ENCODE measurements around the gene BTBD9. TPM values are rescaled to one million over a fixed set of nuclear protein-coding genes. Genes with fewer than 3 reads are reported as not detected.

Gene BTBD9
- total and polyA plus RNA-seq, 2 donors (not counting 1 experiment from before 2014, with no cell fraction given): 4.1 to 48.9 TPM

DNA sequence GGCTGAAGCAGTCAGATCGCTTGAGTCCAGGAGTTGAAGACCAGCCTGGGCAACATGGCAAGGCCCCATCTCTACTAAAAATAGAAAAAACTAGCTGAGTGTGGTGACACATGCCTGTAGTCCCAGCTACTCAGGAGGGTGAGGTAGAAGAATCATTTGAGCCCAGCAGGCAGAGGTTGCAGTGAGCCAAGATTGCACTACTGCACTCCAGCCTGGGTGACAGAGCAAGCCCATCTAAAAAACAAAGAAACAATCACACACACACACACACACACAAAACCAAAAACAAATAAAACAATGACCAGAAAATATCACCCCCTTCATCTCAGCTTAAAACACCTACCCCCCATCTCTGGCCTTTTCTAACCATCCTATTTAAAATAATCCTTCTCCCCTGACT lies 68.0 kb downstream of the BTBD9 start:
- DNase-seq (no peak), ATAC-seq (ENCODE audit: low read depth) (peak; percentile 18)
- peaks cover 9% of the 10 kb centered on the region for H3K79me2 ChIP-seq (ENCODE audit: control insufficient read depth, insufficient read depth, low read length)
- ChIA-PET POLR2A (interaction anchor here (0.6 to 1.6 kb wide), 2 partner anchors 68 to 1395 kb away, joined by 3 to 7 read pairs; partner anchors contain the start of gene BTBD9), CTCF (interaction anchor here (0.6 to 4.2 kb wide), 21 partner anchors 11 to 1275 kb away, joined by 3 to 65 read pairs (median 5); partner anchors contain the start of gene MDGA1)
- Mint-ChIP-seq H3K27me3 (no peaks in the 10 kb centered on the region), H3K4me1 (peaks cover 24% of the 10 kb centered on the region), H3K9me3 (ENCODE audit: insufficient read depth) (peaks cover 2% of the 10 kb centered on the region), H3K27ac (peak overlapping the region; percentile 97), H3K4me3 (peak overlapping the region; percentile 75)
- no CpG with 5 or more reads among the region's 1 CpG for WGBS (ENCODE audit: insufficient coverage)
- H3K4me1 ChIP-seq (ENCODE audit: control insufficient read depth in 2 of 2, insufficient read depth in 2 of 2, low read length in 2 of 2): peaks cover 17 to 21% of the 10 kb centered on the region in 2 donors
- H3K4me3 ChIP-seq (ENCODE audit: control extremely low read depth in 1 of 5, extremely low read depth in 1 of 5, insufficient read depth in 1 of 5, low read depth in 2 of 5, low read length in 4 of 5): peak overlapping the region in 1 of 5 experiments; percentile 53
- intact Hi-C loops (cut with micrococcal nuclease): loop anchor here (1.0 to 5.0 kb wide), 6 partner anchors 19 to 1139 kb away; partner anchors contain the start of genes BTBD9, CCDC167, CMTR1 and MDGA1
- H4K20me1 ChIP-seq (ENCODE audit: control insufficient read depth, insufficient read depth, low read length, poor library complexity, severe bottlenecking): no peaks in the 10 kb centered on the region
- peak overlapping the region; percentile 55 for H3K9ac ChIP-seq (ENCODE audit: low read length)
- H3K9me3 ChIP-seq (ENCODE audit: control extremely low read depth in 1 of 3, control insufficient read depth in 2 of 3, insufficient read depth in 1 of 3, low read length in 2 of 3): no peaks in the 10 kb centered on the region
- H3K27ac ChIP-seq (ENCODE audit: low read length in 2 of 2): peak overlapping the region; percentile 91 to 93
- peak overlapping the region; percentile 76 for H2AFZ ChIP-seq (ENCODE audit: insufficient read depth, low read depth, low read length, poor library complexity, severe bottlenecking)
- H3K36me3 ChIP-seq (replicated peaks in 1 of 2; ENCODE audit: control extremely low read depth in 1 of 2, control insufficient read depth in 1 of 2, extremely low read depth in 1 of 2, insufficient read depth in 2 of 2, low read length in 1 of 2): peaks cover 3 to 9% of the 10 kb centered on the region in 2 experiments
- TF ChIP-seq, protein P1, sequence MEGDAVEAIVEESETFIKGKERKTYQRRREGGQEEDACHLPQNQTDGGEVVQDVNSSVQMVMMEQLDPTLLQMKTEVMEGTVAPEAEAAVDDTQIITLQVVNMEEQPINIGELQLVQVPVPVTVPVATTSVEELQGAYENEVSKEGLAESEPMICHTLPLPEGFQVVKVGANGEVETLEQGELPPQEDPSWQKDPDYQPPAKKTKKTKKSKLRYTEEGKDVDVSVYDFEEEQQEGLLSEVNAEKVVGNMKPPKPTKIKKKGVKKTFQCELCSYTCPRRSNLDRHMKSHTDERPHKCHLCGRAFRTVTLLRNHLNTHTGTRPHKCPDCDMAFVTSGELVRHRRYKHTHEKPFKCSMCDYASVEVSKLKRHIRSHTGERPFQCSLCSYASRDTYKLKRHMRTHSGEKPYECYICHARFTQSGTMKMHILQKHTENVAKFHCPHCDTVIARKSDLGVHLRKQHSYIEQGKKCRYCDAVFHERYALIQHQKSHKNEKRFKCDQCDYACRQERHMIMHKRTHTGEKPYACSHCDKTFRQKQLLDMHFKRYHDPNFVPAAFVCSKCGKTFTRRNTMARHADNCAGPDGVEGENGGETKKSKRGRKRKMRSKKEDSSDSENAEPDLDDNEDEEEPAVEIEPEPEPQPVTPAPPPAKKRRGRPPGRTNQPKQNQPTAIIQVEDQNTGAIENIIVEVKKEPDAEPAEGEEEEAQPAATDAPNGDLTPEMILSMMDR (IDR thresholded peaks at IDR 0.05): no peak
- no peak for TF ChIP-seq EZH2 (IDR thresholded peaks at IDR 0.05; ENCODE audit: borderline replicate concordance, insufficient read depth, low read depth, low read length, poor library complexity, severe bottlenecking)
- peak overlapping the region; percentile 77 for H3K4me2 ChIP-seq (replicated peaks; ENCODE audit: low read depth, low read length, poor library complexity, severe bottlenecking)
- no peaks in the 10 kb centered on the region for H3K27me3 ChIP-seq (replicated peaks in 1 of 4; ENCODE audit: control extremely low read depth in 1 of 4, control insufficient read depth in 3 of 4, insufficient read depth in 4 of 4, low read length in 3 of 4)

DNA sequence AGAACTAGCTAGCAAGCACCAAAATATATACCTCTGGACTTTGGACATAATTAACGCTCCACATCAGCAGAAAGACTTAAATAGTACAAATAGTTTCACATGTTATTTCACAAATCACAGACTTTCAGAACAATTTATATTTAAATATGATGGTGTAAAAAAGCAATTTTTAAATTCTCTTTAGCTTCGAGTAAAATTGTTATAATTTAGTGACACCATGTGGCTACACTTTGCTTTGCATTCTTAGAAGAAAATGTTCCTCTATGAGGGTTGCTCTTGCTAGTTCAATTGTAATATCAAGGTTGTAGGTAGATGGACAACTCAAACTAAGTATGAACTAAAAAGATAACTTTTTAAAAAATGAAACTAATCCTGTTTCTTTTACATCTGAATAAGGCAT lies 69.0 kb downstream of the BTBD9 start:
- TF ChIP-seq, protein P1 (IDR thresholded peaks at IDR 0.05): peak; percentile 71
- TF ChIP-seq EZH2 (IDR thresholded peaks at IDR 0.05; ENCODE audit: borderline replicate concordance, insufficient read depth, low read depth, low read length, poor library complexity, severe bottlenecking): no peak
- intact Hi-C loops (cut with micrococcal nuclease): loop anchor here (1.0 to 5.0 kb wide), 4 partner anchors 76 to 1138 kb away; partner anchors contain the start of genes CCDC167, CMTR1 and MDGA1
- H3K4me3 Mint-ChIP-seq: no peak overlapping the region
- Histone ChIP-seq H4K20me1 (ENCODE audit: control insufficient read depth, insufficient read depth, low read length, poor library complexity, severe bottlenecking) (no peaks in the 10 kb centered on the region), H3K27ac (ENCODE audit: low read length in 2 of 2) (peak overlapping the region; percentile 91 to 93), H3K9me3 (ENCODE audit: control extremely low read depth in 1 of 3, control insufficient read depth in 2 of 3, insufficient read depth in 1 of 3, low read length in 2 of 3) (no peaks in the 10 kb centered on the region), H3K27me3 (replicated peaks in 1 of 4; ENCODE audit: control extremely low read depth in 1 of 4, control insufficient read depth in 3 of 4, insufficient read depth in 4 of 4, low read length in 3 of 4) (no peaks in the 10 kb centered on the region), H3K79me2 (ENCODE audit: control insufficient read depth, insufficient read depth, low read length) (peaks cover 9% of the 10 kb centered on the region), H3K4me3 (ENCODE audit: control extremely low read depth in 1 of 5, extremely low read depth in 1 of 5, insufficient read depth in 1 of 5, low read depth in 2 of 5, low read length in 4 of 5) (no peak overlapping the region), H3K4me1 (ENCODE audit: control insufficient read depth in 2 of 2, insufficient read depth in 2 of 2, low read length in 2 of 2) (peaks cover 17 to 21% of the 10 kb centered on the region in 2 donors), H2AFZ (ENCODE audit: insufficient read depth, low read depth, low read length, poor library complexity, severe bottlenecking) (no peak overlapping the region), H3K9ac (ENCODE audit: low read length) (no peak overlapping the region), H3K36me3 (replicated peaks in 1 of 2; ENCODE audit: control extremely low read depth in 1 of 2, control insufficient read depth in 1 of 2, extremely low read depth in 1 of 2, insufficient read depth in 2 of 2, low read length in 1 of 2) (peaks cover 0 to 2% of the 10 kb centered on the region in 2 experiments), H3K4me2 (replicated peaks; ENCODE audit: low read depth, low read length, poor library complexity, severe bottlenecking) (peak overlapping the region; percentile 77)
- ChIA-PET POLR2A (interaction anchor here (0.6 to 1.4 kb wide), 3 partner anchors 13 to 536 kb away, joined by 3 to 6 read pairs (median 3); partner anchors contain the start of gene BTBD9), CTCF (interaction anchor here (0.6 to 4.2 kb wide), 38 partner anchors 10 to 1245 kb away, joined by 3 to 65 read pairs (median 4); partner anchors contain the start of genes GLO1 and MDGA1)
- WGBS (ENCODE audit: insufficient coverage): no CpG with 5 or more reads among the region's 2 CpGs
- peaks cover 2% of the 10 kb centered on the region for H3K9me3 Mint-ChIP-seq (ENCODE audit: insufficient read depth)
- H3K27ac Mint-ChIP-seq: peak overlapping the region; percentile 81
- peaks cover 24% of the 10 kb centered on the region for H3K4me1 Mint-ChIP-seq
- DNase-seq (peak; percentile 50), ATAC-seq (ENCODE audit: low read depth) (no peak)
- H3K27me3 Mint-ChIP-seq: no peaks in the 10 kb centered on the region

Measured in B cell (primary cell).